Thymus (tissue), 11 donors: ENCODE results near the gene BAIAP2L2. TPM values are rescaled to one million over a fixed set of nuclear protein-coding genes. Genes with fewer than 3 reads are reported as not detected.

ENCODE experiments used
- DNase-seq, 9 donors: peaks; one replicate each; pipeline ENCODE4 v3.0.0-alpha.2; 2013; ENCODE audit warnings: low spot score in 9 of 9, low read depth in 6 of 9, missing footprints in 1 of 9
- H3K27ac ChIP-seq, 2 donors: one replicate each; pipeline ENCODE4 v1.5.1; 2013; ENCODE audit warnings: control low read depth in 1 of 2, low read depth in 1 of 2, low read length in 1 of 2, mild to moderate bottlenecking in 1 of 2, moderate library complexity in 1 of 2
- H3K27me3 ChIP-seq, 2 donors: one replicate each; pipeline ENCODE4 v1.5.1; 2013; ENCODE audit warnings: low read length in 1 of 2; ENCODE audit not compliant: control insufficient read depth in 2 of 2, insufficient read depth in 1 of 2
- H3K36me3 ChIP-seq, 2 donors: one replicate each; pipeline ENCODE4 v1.5.1; 2013; ENCODE audit warnings: low read length in 1 of 2, mild to moderate bottlenecking in 1 of 2, moderate library complexity in 1 of 2; ENCODE audit not compliant: control insufficient read depth in 2 of 2, insufficient read depth in 2 of 2
- H3K4me1 ChIP-seq, 2 donors: one replicate each; pipeline ENCODE4 v1.5.1; 2013; ENCODE audit warnings: low read length in 2 of 2; ENCODE audit not compliant: control insufficient read depth in 2 of 2, insufficient read depth in 2 of 2
- H3K4me3 ChIP-seq, 2 donors: one replicate each; pipeline ENCODE4 v1.5.1; 2013; ENCODE audit warnings: low read length in 2 of 2, control low read depth in 1 of 2, mild to moderate bottlenecking in 1 of 2
- H3K9me3 ChIP-seq, 2 donors: one replicate each; pipeline ENCODE4 v1.5.1; 2013; ENCODE audit warnings: low read length in 1 of 2, mild to moderate bottlenecking in 1 of 2; ENCODE audit not compliant: control insufficient read depth in 2 of 2, insufficient read depth in 1 of 2
- WGBS: extraction: QIAGEN DNeasy Blood & Tissue Kit; methylation state at CpG from one replicate; pipeline ENCODE4 v1.1.7; 2013; 5-methylcytosine and 5-hydroxymethylcytosine counted together
- polyA plus RNA-seq: library from polyadenylated mRNA; stranded (reverse); fragments of 200-250 nt; gene quantifications from one replicate; pipeline ENCODE4 v1.2.3, GENCODE V29; 2013
- total RNA-seq: library from RNA; stranded (reverse); fragments of 120-200 nt; gene quantifications from one replicate; pipeline ENCODE4 v1.2.4, GENCODE V29; 2013
- donor health status: healthy.

Gene BAIAP2L2
- total and polyA plus RNA-seq, 2 donors = 0.33 to 3.5 TPM

DNA sequence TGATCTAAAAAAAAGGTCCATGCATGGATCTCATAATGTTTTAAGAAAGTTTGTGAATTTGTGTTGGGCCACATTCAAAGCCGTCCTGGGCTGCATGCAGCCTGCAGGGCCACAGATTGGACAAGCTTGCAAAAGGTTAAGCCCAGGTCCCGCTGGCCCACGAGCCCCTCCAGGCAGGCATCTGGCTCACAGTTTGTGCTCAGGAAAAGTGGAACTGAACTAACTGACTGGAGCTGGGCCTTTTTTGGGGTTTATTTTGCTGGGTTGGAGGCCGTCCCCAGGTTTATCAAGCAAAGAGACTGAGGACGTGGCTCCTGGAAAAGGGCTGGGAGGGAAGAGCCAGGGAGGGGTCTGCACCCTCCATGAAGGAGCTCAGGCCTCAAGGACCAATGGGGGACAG, 32.1 kb upstream of the BAIAP2L2 start:
- no peak for DNase-seq
- Histone ChIP-seq H3K9me3 (peaks cover 0 to 1% of the 10 kb centered on the region in 2 donors), H3K4me1 (no peaks in the 10 kb centered on the region), H3K27me3 (no peaks in the 10 kb centered on the region), H3K4me3 (no peak overlapping the region), H3K36me3 (peaks cover 34 to 45% of the 10 kb centered on the region in 2 donors), H3K27ac (no peak overlapping the region)
- WGBS = 88% methylated on average over 5 of the region's 5 CpGs

- DNase-seq = no peak
- Histone ChIP-seq H3K27ac (no peak overlapping the region), H3K27me3 (no peaks in the 10 kb centered on the region), H3K4me3 (no peak overlapping the region), H3K9me3 (peaks cover 0 to 1% of the 10 kb centered on the region in 2 donors), H3K4me1 (no peaks in the 10 kb centered on the region), H3K36me3 (peaks cover 37 to 53% of the 10 kb centered on the region in 2 donors)
- 94% methylated on average over 16 of the region's 16 CpGs for WGBS
Measured at GRCh38 chr22:38141217-38141973, 30.9 kb upstream of the BAIAP2L2 start.

DNA sequence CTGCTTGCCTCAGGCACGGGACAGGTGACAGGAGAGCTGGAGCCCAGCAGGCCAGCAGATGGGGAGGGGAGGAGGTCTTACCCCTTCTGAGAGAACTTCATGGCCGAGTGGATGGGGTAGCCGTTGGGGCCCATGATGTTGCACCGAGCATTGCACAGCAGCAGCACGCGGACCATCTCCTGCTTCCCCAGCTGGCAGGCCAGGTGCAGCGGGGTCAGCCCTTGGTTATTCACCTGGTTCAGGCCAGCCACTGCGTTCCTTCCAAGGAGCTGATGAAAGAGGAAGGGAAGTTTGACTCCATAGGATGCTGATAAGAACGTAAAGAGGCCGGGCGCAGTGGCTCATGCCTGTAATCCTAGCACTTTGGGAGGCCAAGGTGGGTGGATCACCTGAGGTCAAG, 29.4 kb upstream of the BAIAP2L2 start:
- WGBS = 98% methylated on average over 11 of the region's 11 CpGs
- Histone ChIP-seq H3K4me1 (no peaks in the 10 kb centered on the region), H3K27ac (no peak overlapping the region), H3K9me3 (peaks cover 0 to 1% of the 10 kb centered on the region in 2 donors), H3K27me3 (no peaks in the 10 kb centered on the region), H3K36me3 (peaks cover 44 to 54% of the 10 kb centered on the region in 2 donors), H3K4me3 (no peak overlapping the region)
- no peak for DNase-seq

- 96% methylated on average over 5 of the region's 5 CpGs for WGBS
Measured at GRCh38 chr22:38138961-38139360, 28.5 kb upstream of the BAIAP2L2 start.

GRCh38 chr22:38137876-38138687, 27.6 kb upstream of the BAIAP2L2 start:
- 99% methylated on average over 9 of the region's 9 CpGs for WGBS
- no peaks in the 10 kb centered on the region for H3K4me1 ChIP-seq

More at GRCh38 chr22:38138961-38139360, 28.5 kb upstream of the BAIAP2L2 start:
- H3K27ac ChIP-seq = no peak overlapping the region
- H3K9me3 ChIP-seq = peaks cover 0 to 1% of the 10 kb centered on the region in 2 donors
- H3K27me3 ChIP-seq = no peaks in the 10 kb centered on the region
- H3K36me3 ChIP-seq = peaks cover 46 to 59% of the 10 kb centered on the region in 2 donors
- H3K4me1 ChIP-seq = no peaks in the 10 kb centered on the region
- DNase-seq = no peak
- no peak overlapping the region for H3K4me3 ChIP-seq

GRCh38 chr22:38136607-38137006, 26.1 kb upstream of the BAIAP2L2 start:
- Histone ChIP-seq H3K36me3 (peaks cover 46 to 65% of the 10 kb centered on the region in 2 donors), H3K9me3 (peaks cover 0 to 1% of the 10 kb centered on the region in 2 donors), H3K4me1 (no peaks in the 10 kb centered on the region), H3K4me3 (no peak overlapping the region), H3K27ac (no peak overlapping the region), H3K27me3 (no peaks in the 10 kb centered on the region)
- DNase-seq = no peak
- WGBS = 96% methylated on average over 1 of the region's 1 CpG

More at GRCh38 chr22:38137876-38138687, 27.6 kb upstream of the BAIAP2L2 start:
- Histone ChIP-seq H3K27ac (no peak overlapping the region), H3K9me3 (peaks cover 0 to 1% of the 10 kb centered on the region in 2 donors), H3K4me3 (no peak overlapping the region), H3K36me3 (peaks cover 46 to 63% of the 10 kb centered on the region in 2 donors), H3K27me3 (no peaks in the 10 kb centered on the region)
- DNase-seq = no peak

DNA sequence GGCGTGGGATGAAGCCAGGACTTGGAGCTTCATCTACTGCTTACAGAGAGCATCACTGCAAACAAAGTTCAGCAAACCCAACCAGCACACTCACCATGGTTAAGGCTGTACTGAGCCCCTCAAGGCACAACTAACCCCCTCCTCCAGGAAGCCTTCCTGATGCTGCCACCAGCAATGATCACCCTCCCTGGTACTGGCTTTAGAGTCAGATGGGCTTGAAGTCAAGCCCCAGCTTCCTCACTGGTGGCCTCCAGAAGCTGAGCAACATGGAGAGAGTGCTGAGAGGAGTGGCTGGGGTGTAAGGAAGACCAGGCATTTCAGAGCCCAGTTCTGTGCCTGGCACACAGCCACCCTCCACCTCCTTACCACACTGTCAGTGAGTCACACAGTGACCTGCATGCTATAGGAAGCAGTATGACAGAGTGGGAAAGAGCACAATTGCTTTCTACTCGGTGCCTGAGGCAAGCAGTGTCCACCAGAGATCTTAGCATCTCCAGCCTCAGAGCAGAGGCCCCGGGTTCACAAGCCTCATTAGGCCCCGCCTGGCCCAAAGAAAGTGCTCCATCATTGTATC, 24.7 kb upstream of the BAIAP2L2 start:
- Histone ChIP-seq H3K27me3 (no peaks in the 10 kb centered on the region), H3K27ac (no peak overlapping the region), H3K4me1 (no peaks in the 10 kb centered on the region), H3K36me3 (peaks cover 46 to 59% of the 10 kb centered on the region in 2 donors), H3K9me3 (peaks cover 0 to 1% of the 10 kb centered on the region in 2 donors), H3K4me3 (no peak overlapping the region)
- WGBS = 97% methylated on average over 4 of the region's 4 CpGs
- no peak for DNase-seq

- Histone ChIP-seq H3K4me3 (no peak overlapping the region), H3K36me3 (peaks cover 54 to 65% of the 10 kb centered on the region in 2 donors), H3K9me3 (no peaks in the 10 kb centered on the region), H3K27me3 (no peaks in the 10 kb centered on the region), H3K27ac (no peak overlapping the region), H3K4me1 (no peaks in the 10 kb centered on the region)
- 97% methylated on average over 4 of the region's 4 CpGs for WGBS
- DNase-seq = no peak
Measured at GRCh38 chr22:38133331-38133730, 22.8 kb upstream of the BAIAP2L2 start.

DNA sequence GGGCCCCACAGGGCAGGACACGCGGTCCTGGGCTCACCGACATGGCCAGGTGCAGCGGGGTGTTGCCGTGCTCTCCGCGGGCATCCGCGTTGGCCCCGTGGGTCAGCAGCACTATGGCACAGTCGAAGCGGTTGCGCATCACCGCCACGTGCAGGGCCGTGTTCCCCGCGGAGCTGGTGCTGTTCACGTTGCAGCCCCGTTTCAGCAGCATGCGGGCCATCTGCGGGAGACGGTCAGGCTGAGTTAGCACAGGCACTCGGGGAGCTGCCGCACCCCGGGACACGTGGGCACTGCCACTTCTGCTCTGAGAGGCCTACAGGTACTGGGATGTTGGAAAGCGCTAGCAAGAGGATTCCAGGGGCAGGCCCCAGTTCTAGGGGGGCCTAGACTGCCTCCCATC, 22.3 kb upstream of the BAIAP2L2 start:
- Histone ChIP-seq H3K4me3 (no peak overlapping the region), H3K27ac (no peak overlapping the region), H3K4me1 (no peaks in the 10 kb centered on the region), H3K36me3 (peaks cover 55 to 65% of the 10 kb centered on the region in 2 donors), H3K27me3 (no peaks in the 10 kb centered on the region), H3K9me3 (no peaks in the 10 kb centered on the region)
- DNase-seq = no peak
- 94% methylated on average over 28 of the region's 28 CpGs for WGBS
